Activated CD4-positive, alpha-beta T cell treated with anti-CD3 and anti-CD28 coated beads for 36 hours (primary cell): Measurements from ENCODE around the gene SLC17A8. TPM values are rescaled to one million over a fixed set of nuclear protein-coding genes. Genes with fewer than 3 reads are reported as not detected.

Experiments used
- ATAC-seq: fragments of 200-7000 bp; cut with Tn5 transposase; one replicate; pipeline ENCODE4 v1.10.0; 2021; ENCODE audit warnings: mild to moderate bottlenecking, moderate library complexity
- CTCF ChIA-PET: fragments of 350-600 bp; sonication (Branson Sonifier 250); formaldehyde crosslinking; loops from one replicate; lab custom pipeline; 2021; ENCODE audit warnings: antibody characterized with exemption; lab: Charles Lee
- POLR2A ChIA-PET: fragments of 350-600 bp; sonication (Branson Sonifier 250); formaldehyde crosslinking; loops from one replicate; lab custom pipeline; 2021; ENCODE audit warnings: antibody characterized with exemption, inconsistent platforms; lab: Charles Lee
- DNase-seq: peaks from one replicate; pipeline ENCODE4 v3.0.0-alpha.2; 2020
- H3K27ac Mint-ChIP-seq: one replicate; pipeline ENCODE4 v1.8.0; 2021; ENCODE audit warnings: mixed read lengths
- H3K27me3 Mint-ChIP-seq: one replicate; pipeline ENCODE4 v1.8.0; 2021; ENCODE audit warnings: mixed read lengths
- H3K36me3 Mint-ChIP-seq: one replicate; pipeline ENCODE4 v1.8.0; 2021; ENCODE audit warnings: low read depth, mixed read lengths
- H3K4me1 Mint-ChIP-seq: one replicate; pipeline ENCODE4 v1.8.0; 2021; ENCODE audit warnings: mixed read lengths
- H3K4me3 Mint-ChIP-seq: one replicate; pipeline ENCODE4 v1.8.0; 2021; ENCODE audit warnings: mild to moderate bottlenecking, moderate library complexity, mixed read lengths
- H3K9me3 Mint-ChIP-seq: one replicate; pipeline ENCODE4 v1.8.0; 2021; ENCODE audit warnings: low read depth, mixed read lengths
- intact Hi-C, 2 experiments: fragments of 100-400 bp; cut with DNase I in 1 of 2; cut with micrococcal nuclease in 1 of 2; formaldehyde crosslinking; loops; one replicate each; pipeline versions ENCODE4 v1.14.2 to v1.15.1; 2022 to 2024; cut with DNase I, micrococcal nuclease
- total RNA-seq, 2 experiments: library from RNA; stranded (reverse); gene quantifications; one replicate each; pipeline ENCODE4 v1.2.3, GENCODE V29; 2021

SLC17A8 gene
- total RNA-seq, 2 experiments from 2014 or later = not detected

- intact Hi-C loops = no loop called here
- ATAC-seq (no peak), DNase-seq (no peak)
- ChIA-PET POLR2A (no interaction called here), CTCF (interaction anchor here (1.0 kb wide), 1 partner anchor 10 kb away, joined by 3 read pairs; no protein-coding TSS in a partner anchor)
- Mint-ChIP-seq H3K36me3 (no peaks in the 10 kb centered on the region), H3K9me3 (no peaks in the 10 kb centered on the region), H3K27me3 (peaks cover 14% of the 10 kb centered on the region), H3K27ac (no peak overlapping the region), H3K4me3 (no peak overlapping the region), H3K4me1 (no peaks in the 10 kb centered on the region)
Observed at GRCh38 chr12:100453951-100454350, 97.1 kb downstream of the SLC17A8 start.

DNA sequence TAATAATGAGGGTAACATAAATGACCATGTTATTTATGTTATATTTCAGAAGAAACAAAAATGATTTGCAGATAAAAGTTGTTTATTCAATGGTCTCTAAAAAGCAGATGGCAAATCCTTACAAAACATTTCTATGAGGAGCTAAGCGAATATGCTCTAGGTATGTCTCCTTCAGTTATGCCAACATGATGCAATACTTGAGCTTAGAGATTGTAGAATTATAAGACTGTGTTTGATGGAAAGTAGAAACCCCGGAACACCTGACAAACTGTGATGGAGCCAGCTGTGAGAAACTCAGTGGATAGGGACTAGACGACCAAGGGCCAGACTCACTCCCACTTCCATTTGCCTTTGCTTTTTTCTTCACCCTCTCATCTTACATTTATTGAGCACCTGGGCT is 99.0 kb downstream of the SLC17A8 start:
- H3K4me1 Mint-ChIP-seq = no peaks in the 10 kb centered on the region
- no peak overlapping the region for H3K27ac Mint-ChIP-seq
- intact Hi-C loops = no loop called here
- POLR2A ChIA-PET = no interaction called here
- no peak overlapping the region for H3K4me3 Mint-ChIP-seq
- no peaks in the 10 kb centered on the region for H3K9me3 Mint-ChIP-seq
- peaks cover 7% of the 10 kb centered on the region for H3K27me3 Mint-ChIP-seq
- no peak for DNase-seq
- no peaks in the 10 kb centered on the region for H3K36me3 Mint-ChIP-seq
- no peak for ATAC-seq
- CTCF ChIA-PET = no interaction called here

- H3K4me1 Mint-ChIP-seq = no peaks in the 10 kb centered on the region
- POLR2A ChIA-PET = no interaction called here
- H3K27me3 Mint-ChIP-seq = peaks cover 8% of the 10 kb centered on the region
- intact Hi-C loops = no loop called here
- no peaks in the 10 kb centered on the region for H3K36me3 Mint-ChIP-seq
- H3K27ac Mint-ChIP-seq = no peak overlapping the region
- ATAC-seq (no peak), DNase-seq (no peak)
- CTCF ChIA-PET = no interaction called here
- no peaks in the 10 kb centered on the region for H3K9me3 Mint-ChIP-seq
- no peak overlapping the region for H3K4me3 Mint-ChIP-seq
Observed at GRCh38 chr12:100458191-100458590, 101.3 kb downstream of the SLC17A8 start.

DNA sequence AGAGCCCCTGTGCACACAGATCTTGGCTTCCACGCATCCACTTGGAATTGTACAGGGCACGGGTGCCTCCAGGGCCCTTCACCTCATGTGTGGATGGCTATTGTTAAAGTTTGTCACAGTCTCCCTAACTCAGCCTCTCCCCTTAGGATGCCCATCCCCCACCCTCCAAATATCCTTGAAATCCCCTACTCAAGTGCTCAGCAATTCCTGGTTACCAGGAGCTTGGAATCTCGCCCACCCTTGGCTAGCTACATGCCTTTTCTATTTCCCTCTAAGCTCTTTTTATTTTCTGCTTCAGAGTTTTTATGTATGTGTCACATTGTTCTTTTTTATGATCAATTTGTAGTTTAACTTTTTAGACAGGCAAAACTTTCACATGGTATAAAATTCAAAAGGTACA is 103.8 kb downstream of the SLC17A8 start:
- CTCF ChIA-PET = no interaction called here
- no peak for DNase-seq
- no peak for ATAC-seq
- POLR2A ChIA-PET = interaction anchor here (0.6 kb wide), 1 partner anchor 77 kb away, joined by 3 read pairs; no protein-coding TSS in a partner anchor
- H3K9me3 Mint-ChIP-seq = no peaks in the 10 kb centered on the region
- no peak overlapping the region for H3K27ac Mint-ChIP-seq
- H3K27me3 Mint-ChIP-seq = peaks cover 8% of the 10 kb centered on the region
- no peaks in the 10 kb centered on the region for H3K36me3 Mint-ChIP-seq
- H3K4me1 Mint-ChIP-seq = no peaks in the 10 kb centered on the region
- no peak overlapping the region for H3K4me3 Mint-ChIP-seq
- intact Hi-C loops = no loop called here

- intact Hi-C loops = no loop called here
- ATAC-seq = no peak
- no peak for DNase-seq
- no peaks in the 10 kb centered on the region for H3K4me1 Mint-ChIP-seq
- no peaks in the 10 kb centered on the region for H3K36me3 Mint-ChIP-seq
- peaks cover 6% of the 10 kb centered on the region for H3K27me3 Mint-ChIP-seq
- ChIA-PET CTCF (no interaction called here), POLR2A (interaction anchor here (0.6 kb wide), 1 partner anchor 78 kb away, joined by 3 read pairs; no protein-coding TSS in a partner anchor)
- no peaks in the 10 kb centered on the region for H3K9me3 Mint-ChIP-seq
- no peak overlapping the region for H3K27ac Mint-ChIP-seq
- H3K4me3 Mint-ChIP-seq = no peak overlapping the region
Observed at GRCh38 chr12:100461330-100461973, 104.6 kb downstream of the SLC17A8 start.

DNA sequence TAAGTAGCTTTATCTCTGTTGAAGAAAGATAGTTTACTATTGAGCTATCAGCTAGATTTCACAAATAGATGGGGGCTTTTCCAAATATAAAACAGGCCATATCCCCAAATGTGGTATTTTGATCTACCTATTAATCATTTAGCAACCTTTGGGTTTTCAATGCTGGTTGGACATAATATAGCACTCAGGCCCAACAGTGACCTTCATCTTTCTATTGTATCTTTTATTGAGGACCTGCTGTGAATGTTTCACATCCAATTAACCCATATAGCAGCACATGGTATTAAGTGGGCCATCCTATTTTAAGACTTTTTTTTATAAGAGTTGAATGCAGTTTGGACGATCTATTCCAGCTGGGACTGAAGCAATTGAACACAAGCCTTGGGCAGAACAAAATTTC is 106.8 kb downstream of the SLC17A8 start:
- Mint-ChIP-seq H3K27me3 (peaks cover 5% of the 10 kb centered on the region), H3K27ac (no peak overlapping the region), H3K36me3 (no peaks in the 10 kb centered on the region), H3K9me3 (no peaks in the 10 kb centered on the region), H3K4me3 (no peak overlapping the region), H3K4me1 (no peaks in the 10 kb centered on the region)
- ATAC-seq (no peak), DNase-seq (no peak)
- ChIA-PET POLR2A (no interaction called here), CTCF (interaction anchor here (1.0 kb wide), 1 partner anchor 10 kb away, joined by 3 read pairs; no protein-coding TSS in a partner anchor)
- intact Hi-C loops = no loop called here

DNA sequence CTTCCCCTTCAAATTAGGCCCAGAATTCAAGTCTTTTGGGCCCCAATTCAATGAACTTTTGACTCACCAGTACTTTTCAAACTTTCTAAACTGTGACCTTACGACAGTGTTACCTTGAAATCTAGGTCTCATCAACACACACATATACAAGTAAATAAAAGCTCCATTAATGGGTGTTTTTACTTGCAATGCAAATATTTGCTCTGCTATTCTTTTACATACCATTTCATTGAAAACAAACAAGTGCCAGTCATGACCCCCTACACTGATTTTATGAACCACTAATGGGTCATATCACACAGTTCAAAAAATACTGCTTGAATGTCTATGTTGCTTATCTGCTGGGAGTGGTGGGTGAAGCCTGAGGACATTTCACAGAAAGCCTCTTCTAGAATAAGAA is 107.7 kb downstream of the SLC17A8 start:
- no peaks in the 10 kb centered on the region for H3K9me3 Mint-ChIP-seq
- ChIA-PET POLR2A (no interaction called here), CTCF (interaction anchor here (1.0 kb wide), 1 partner anchor 11 kb away, joined by 3 read pairs; no protein-coding TSS in a partner anchor)
- intact Hi-C loops = no loop called here
- H3K27ac Mint-ChIP-seq = no peak overlapping the region
- peaks cover 5% of the 10 kb centered on the region for H3K27me3 Mint-ChIP-seq
- no peaks in the 10 kb centered on the region for H3K4me1 Mint-ChIP-seq
- no peaks in the 10 kb centered on the region for H3K36me3 Mint-ChIP-seq
- DNase-seq (no peak), ATAC-seq (no peak)
- H3K4me3 Mint-ChIP-seq = no peak overlapping the region

DNA sequence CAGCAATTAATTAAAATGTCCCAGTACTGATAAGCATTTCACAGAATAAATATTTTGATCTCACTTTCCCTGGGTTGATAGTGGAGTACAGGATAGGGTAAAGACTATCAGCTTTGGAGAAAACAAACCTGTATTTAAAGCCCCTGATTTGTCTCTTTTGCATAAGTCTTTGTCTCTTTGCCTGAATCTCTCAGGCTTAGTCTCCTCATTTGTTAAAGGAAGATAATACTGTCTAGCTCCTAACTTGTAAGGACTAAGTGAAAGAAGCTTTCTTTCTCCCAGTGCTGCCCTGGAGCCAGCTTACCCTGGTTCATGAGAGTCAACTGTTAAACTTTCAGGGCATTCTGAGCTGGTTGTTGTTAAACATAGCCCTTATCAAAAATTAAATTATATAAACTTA is 111.3 kb downstream of the SLC17A8 start:
- ChIA-PET POLR2A (no interaction called here), CTCF (no interaction called here)
- intact Hi-C loops = no loop called here
- Mint-ChIP-seq H3K4me1 (no peaks in the 10 kb centered on the region), H3K36me3 (no peaks in the 10 kb centered on the region), H3K27ac (no peak overlapping the region), H3K4me3 (no peak overlapping the region), H3K9me3 (no peaks in the 10 kb centered on the region), H3K27me3 (peaks cover 11% of the 10 kb centered on the region)
- no peak for ATAC-seq
- DNase-seq = no peak

Other genes with a start within 250 kb of the SLC17A8 start
- 10 to 100 TPM; 39.5 to 48.7 TPM for gene BLTP3B, start 214.2 kb upstream of the SLC17A8 start, total RNA-seq
- gene ACTR6, start 156.3 kb upstream of the SLC17A8 start, total RNA-seq = 10 to 100 TPM; 21.6 to 37.3 TPM
- gene DEPDC4, start 90.0 kb upstream of the SLC17A8 start, total RNA-seq = 1 to 10 TPM; 2.9 to 4.2 TPM
- gene SCYL2, start 89.9 kb upstream of the SLC17A8 start, total RNA-seq = 10 to 100 TPM; 25.9 to 29.3 TPM
- not detected for gene NR1H4, start 116.8 kb downstream of the SLC17A8 start, total RNA-seq
- gene GAS2L3, start 216.6 kb downstream of the SLC17A8 start, total RNA-seq = 1 to 10 TPM; 2.6 to 3.9 TPM